GM23338 (cell line): ENCODE measurements around the gene CDH5. TPM values are rescaled to one million over a fixed set of nuclear protein-coding genes. Genes with fewer than 3 reads are reported as not detected.
"Not testable (repeated sequence)": the region's sequence is repeated elsewhere in the genome, so short reads cannot be mapped to it uniquely, and the experiment has no call there.

ENCODE experiments used
- ATAC-seq: fragments of 200-7000 bp; cut with Tn5 transposase; 3 replicates; pipeline ENCODE4 v1.9.1; 2020
- DNase-seq: peaks from one replicate; pipeline ENCODE4 v3.0.0-alpha.2; 2015; ENCODE audit warnings: low spot score
- H2AFZ ChIP-seq: fragments of 200-600 bp; sonication (generic); 2 replicates; pipeline ENCODE4 v1.8.0; 2016; ENCODE audit warnings: antibody characterized with exemption, mild to moderate bottlenecking, moderate library complexity
- H3F3A ChIP-seq: fragments of 200-600 bp; sonication (generic); replicated peaks from 2 replicates; pipeline ENCODE4 v1.8.0; 2017; ENCODE audit warnings: antibody characterized with exemption, mixed run types, low read depth
- H3K27ac ChIP-seq: fragments of 200-600 bp; sonication (generic); 2 replicates; pipeline ENCODE4 v1.6.1; 2016; ENCODE audit warnings: low read depth
- H3K27me3 ChIP-seq: fragments of 200-600 bp; sonication (generic); 2 replicates; pipeline ENCODE4 v1.8.0; 2016; ENCODE audit warnings: mild to moderate bottlenecking, mixed run types, moderate library complexity; ENCODE audit not compliant: insufficient read depth
- H3K36me3 ChIP-seq: fragments of 200-600 bp; sonication (generic); 2 replicates; pipeline ENCODE4 v1.8.0; 2016; ENCODE audit warnings: mild to moderate bottlenecking; ENCODE audit not compliant: insufficient read depth
- H3K4me1 ChIP-seq: fragments of 200-600 bp; sonication (generic); 2 replicates; pipeline ENCODE4 v1.8.0; 2016; ENCODE audit warnings: mild to moderate bottlenecking, moderate library complexity; ENCODE audit not compliant: insufficient read depth
- H3K4me2 ChIP-seq: fragments of 200-600 bp; sonication (generic); 2 replicates; pipeline ENCODE4 v1.7.1; 2017; ENCODE audit warnings: mixed run types
- H3K4me3 ChIP-seq: fragments of 200-600 bp; sonication (generic); 2 replicates; pipeline ENCODE4 v1.6.1; 2016; ENCODE audit warnings: mixed run types
- H3K79me2 ChIP-seq: fragments of 200-600 bp; sonication (generic); replicated peaks from 2 replicates; pipeline ENCODE4 v1.8.0; 2017; ENCODE audit warnings: mild to moderate bottlenecking; ENCODE audit not compliant: insufficient read depth
- H3K9me2 ChIP-seq: fragments of 200-600 bp; sonication (generic); 2 replicates; pipeline ENCODE4 v1.8.0; 2017; ENCODE audit not compliant: insufficient read depth
- H4K20me1 ChIP-seq: fragments of 200-600 bp; sonication (generic); replicated peaks from 2 replicates; pipeline ENCODE4 v1.8.0; 2017; ENCODE audit warnings: mild to moderate bottlenecking; ENCODE audit not compliant: insufficient read depth
- H3K27ac Mint-ChIP-seq: 2 replicates; pipeline ENCODE4 v1.8.0; 2020; ENCODE audit warnings: inconsistent platforms, mild to moderate bottlenecking, moderate library complexity, mixed read lengths
- H3K27me3 Mint-ChIP-seq: 3 replicates; pipeline ENCODE4 v1.8.0; 2022; ENCODE audit warnings: low read depth, mild to moderate bottlenecking, moderate library complexity, mixed read lengths, inconsistent platforms; ENCODE audit not compliant: insufficient read depth, poor library complexity
- H3K36me3 Mint-ChIP-seq: 3 replicates; pipeline ENCODE4 v1.8.0; 2021; ENCODE audit warnings: low read depth, mild to moderate bottlenecking, inconsistent platforms, moderate library complexity, mixed read lengths
- H3K4me1 Mint-ChIP-seq: 3 replicates; pipeline ENCODE4 v1.8.0; 2020; ENCODE audit warnings: mild to moderate bottlenecking, inconsistent platforms, mixed read lengths
- H3K4me3 Mint-ChIP-seq: 3 replicates; pipeline ENCODE4 v1.8.0; 2021; ENCODE audit warnings: moderate library complexity, mild to moderate bottlenecking, inconsistent platforms, mixed read lengths
- H3K9me3 Mint-ChIP-seq: 3 replicates; pipeline ENCODE4 v1.8.0; 2020; ENCODE audit warnings: moderate library complexity, mild to moderate bottlenecking, inconsistent platforms, mixed read lengths
- polyA plus RNA-seq: library from polyadenylated mRNA; unstranded; fragments of >200 nt; fragmentation: Nextera tagmentation; extraction: Ambion mirVana; gene quantifications from 2 replicates; pipeline ENCODE4 v1.2.1, GENCODE V29; 2016
- total RNA-seq: library from RNA; depleted of rRNA; stranded (reverse); fragments of >200 nt; shearing (Covaris generic); gene quantifications from 2 replicates; pipeline ENCODE4 v1.2.3, GENCODE V29; 2014; rRNA removed

CDH5 gene
- total and polyA plus RNA-seq, 2 experiments from 2014 or later: 0.18 TPM; not detected in 1

DNA sequence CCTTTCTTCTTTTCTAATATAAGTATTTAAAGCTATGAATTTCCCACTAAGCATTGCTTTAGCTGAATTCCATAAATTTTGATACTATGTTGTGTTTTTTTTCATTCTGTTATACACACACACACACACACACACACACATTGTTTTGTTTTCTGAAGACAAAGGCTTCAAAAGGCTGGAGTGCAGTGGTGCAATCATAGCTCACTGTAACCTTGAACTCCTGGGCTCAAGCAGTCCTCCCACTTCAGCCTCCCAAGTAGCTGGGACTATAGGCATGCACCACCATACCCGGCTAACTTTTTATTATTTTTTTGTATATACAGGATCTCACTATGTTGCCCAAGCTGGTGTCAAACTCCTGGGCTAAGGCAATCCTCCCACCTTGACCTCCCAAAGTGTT lies 86.7 kb downstream of the CDH5 start:
- not testable (repeated sequence) for H3K27me3 Mint-ChIP-seq, H3K4me3 Mint-ChIP-seq, H3K4me1 Mint-ChIP-seq, H4K20me1 ChIP-seq, H3K4me3 ChIP-seq, H3K27me3 ChIP-seq, DNase-seq, H3K27ac Mint-ChIP-seq, H3K9me2 ChIP-seq, H3K4me1 ChIP-seq, H3K36me3 ChIP-seq, H3K9me3 Mint-ChIP-seq, ATAC-seq, H3K4me2 ChIP-seq, H3K79me2 ChIP-seq, H3K27ac ChIP-seq, H3K36me3 Mint-ChIP-seq, H2AFZ ChIP-seq, H3F3A ChIP-seq

Other genes starting within 250 kb of the CDH5 start
- 0.07 TPM in 1 of 2 replicates, not detected in the other for gene BEAN1, start 60.6 kb downstream of the CDH5 start, total RNA-seq
- gene BEAN1, start 60.6 kb downstream of the CDH5 start, polyA plus RNA-seq: 0.10 TPM in 1 of 2 replicates, not detected in the other
- gene TK2, start 183.4 kb downstream of the CDH5 start, total RNA-seq: 4.2 and 5.4 TPM in 2 replicates
- 1.4 and 1.8 TPM in 2 replicates for gene TK2, start 183.4 kb downstream of the CDH5 start, polyA plus RNA-seq
- gene CKLF, start 185.9 kb downstream of the CDH5 start, total RNA-seq: 15.7 and 25.5 TPM in 2 replicates
- gene CKLF, start 185.9 kb downstream of the CDH5 start, polyA plus RNA-seq: 60.0 and 61.5 TPM in 2 replicates
- 1.4 TPM in 1 of 2 replicates, not detected in the other for gene CMTM1, start 199.7 kb downstream of the CDH5 start, total RNA-seq
- 1.8 and 1.9 TPM in 2 replicates for gene CMTM1, start 199.7 kb downstream of the CDH5 start, polyA plus RNA-seq
- gene CMTM2, start 212.8 kb downstream of the CDH5 start, total RNA-seq: not detected in 2 replicates
- gene CMTM2, start 212.8 kb downstream of the CDH5 start, polyA plus RNA-seq: not detected in 2 replicates
- gene CMTM3, start 238.0 kb downstream of the CDH5 start, total RNA-seq: 16.4 and 20.0 TPM in 2 replicates
- gene CMTM3, start 238.0 kb downstream of the CDH5 start, polyA plus RNA-seq: 16.6 and 17.5 TPM in 2 replicates